CD8-positive, alpha-beta memory T cell (primary cell): Measurements from ENCODE around the gene RNF183. TPM values are rescaled to one million over a fixed set of nuclear protein-coding genes. Genes with fewer than 3 reads are reported as not detected.
A peak's percentile ranks its signal among the peaks of the same experiment; 100 is the strongest.
"Not testable (repeated sequence)": the region's sequence is repeated elsewhere in the genome, so short reads cannot be mapped to it uniquely, and the experiment has no call there.

Source experiments
- CTCF ChIA-PET: fragments of 350-600 bp; sonication (Branson Sonifier 250); formaldehyde crosslinking; loops from one replicate; lab custom pipeline; 2021; ENCODE audit warnings: antibody characterized with exemption; lab: Charles Lee
- POLR2A ChIA-PET: fragments of 350-600 bp; sonication (Branson Sonifier 250); formaldehyde crosslinking; loops from one replicate; lab custom pipeline; 2021; ENCODE audit warnings: antibody characterized with exemption; lab: Charles Lee
- DNase-seq, 5 donors: peaks; one replicate each; pipeline versions ENCODE4 v3.0.0 to v3.0.0-alpha.2; 2020 to 2022; ENCODE audit warnings: mixed read lengths in 1 of 5
- H3K27ac ChIP-seq: one replicate; pipeline ENCODE4 v1.7.0; 2013; ENCODE audit warnings: low read depth, mild to moderate bottlenecking, low read length, moderate library complexity
- H3K27me3 ChIP-seq: 2 replicates; pipeline ENCODE4 v1.7.0; 2013; ENCODE audit warnings: low read length, mild to moderate bottlenecking; ENCODE audit not compliant: insufficient read depth, poor library complexity, severe bottlenecking
- H3K36me3 ChIP-seq: 2 replicates; pipeline ENCODE4 v1.7.0; 2013; ENCODE audit warnings: mild to moderate bottlenecking, low read length, moderate library complexity; ENCODE audit not compliant: insufficient read depth
- H3K4me1 ChIP-seq: 2 replicates; pipeline ENCODE4 v1.7.0; 2013; ENCODE audit warnings: mild to moderate bottlenecking, low read length, moderate library complexity; ENCODE audit not compliant: insufficient read depth
- H3K4me3 ChIP-seq: 2 replicates; pipeline ENCODE4 v1.7.0; 2013; ENCODE audit warnings: mild to moderate bottlenecking, low read length
- H3K9me3 ChIP-seq: 2 replicates; pipeline ENCODE4 v1.7.0; 2013; ENCODE audit warnings: mild to moderate bottlenecking, low read length
- H3K27ac Mint-ChIP-seq, 8 donors: one replicate each; pipeline ENCODE4 v1.8.0; 2020 to 2021; ENCODE audit warnings: mixed read lengths in 8 of 8, mild to moderate bottlenecking in 6 of 8, inconsistent platforms in 3 of 8, moderate library complexity in 3 of 8
- H3K27me3 Mint-ChIP-seq, 2 donors: one replicate each; pipeline ENCODE4 v1.8.0; 2020 to 2021; ENCODE audit warnings: mixed read lengths in 2 of 2, mild to moderate bottlenecking in 1 of 2, moderate library complexity in 1 of 2
- H3K36me3 Mint-ChIP-seq, 3 donors: one replicate each; pipeline ENCODE4 v1.8.0; 2020 to 2021; ENCODE audit warnings: mixed read lengths in 3 of 3, inconsistent platforms in 1 of 3, mild to moderate bottlenecking in 1 of 3
- H3K4me1 Mint-ChIP-seq, 3 donors: one replicate each; pipeline ENCODE4 v1.8.0; 2020 to 2021; ENCODE audit warnings: mixed read lengths in 3 of 3, inconsistent platforms in 1 of 3, mild to moderate bottlenecking in 1 of 3
- H3K4me3 Mint-ChIP-seq, 7 donors: one replicate each; pipeline ENCODE4 v1.8.0; 2020 to 2021; ENCODE audit warnings: mixed read lengths in 7 of 7, mild to moderate bottlenecking in 6 of 7, moderate library complexity in 4 of 7, inconsistent platforms in 2 of 7
- H3K9me3 Mint-ChIP-seq, 5 donors: one replicate each; pipeline ENCODE4 v1.8.0; 2020 to 2022; ENCODE audit warnings: mixed read lengths in 5 of 5, mild to moderate bottlenecking in 3 of 5, moderate library complexity in 2 of 5, inconsistent platforms in 1 of 5
- polyA plus RNA-seq: library from polyadenylated mRNA; unstranded; fragments of 300-500 nt; fragmentation: Illumina TruSeq; gene quantifications from one replicate; pipeline ENCODE4 v1.2.3, GENCODE V29; 2021
- total RNA-seq, 2 experiments: library from RNA; stranded (reverse); gene quantifications; one replicate each; pipeline ENCODE4 v1.2.3, GENCODE V29; 2021

RNF183 gene
- total and polyA plus RNA-seq, 3 experiments from 2014 or later = not detected

- Mint-ChIP-seq H3K27ac (no peak overlapping the region), H3K4me3 (no peak overlapping the region), H3K27me3 (peaks cover 3 to 20% of the 10 kb centered on the region in 2 donors), H3K36me3 (peaks cover 0 to 2% (median 0%) of the 10 kb centered on the region in 3 donors), H3K9me3 (no peaks in the 10 kb centered on the region), H3K4me1 (no peaks in the 10 kb centered on the region)
- H3K36me3 ChIP-seq = no peaks in the 10 kb centered on the region
- no peaks in the 10 kb centered on the region for H3K9me3 ChIP-seq
- ChIA-PET POLR2A (no interaction called here), CTCF (no interaction called here)
- no peak overlapping the region for H3K4me3 ChIP-seq
- no peaks in the 10 kb centered on the region for H3K4me1 ChIP-seq
- no peak overlapping the region for H3K27ac ChIP-seq
- no peak for DNase-seq
- H3K27me3 ChIP-seq = no peaks in the 10 kb centered on the region
Observed at GRCh38 chr9:113299800-113300292, 3.3 kb downstream of the RNF183 start.

DNA sequence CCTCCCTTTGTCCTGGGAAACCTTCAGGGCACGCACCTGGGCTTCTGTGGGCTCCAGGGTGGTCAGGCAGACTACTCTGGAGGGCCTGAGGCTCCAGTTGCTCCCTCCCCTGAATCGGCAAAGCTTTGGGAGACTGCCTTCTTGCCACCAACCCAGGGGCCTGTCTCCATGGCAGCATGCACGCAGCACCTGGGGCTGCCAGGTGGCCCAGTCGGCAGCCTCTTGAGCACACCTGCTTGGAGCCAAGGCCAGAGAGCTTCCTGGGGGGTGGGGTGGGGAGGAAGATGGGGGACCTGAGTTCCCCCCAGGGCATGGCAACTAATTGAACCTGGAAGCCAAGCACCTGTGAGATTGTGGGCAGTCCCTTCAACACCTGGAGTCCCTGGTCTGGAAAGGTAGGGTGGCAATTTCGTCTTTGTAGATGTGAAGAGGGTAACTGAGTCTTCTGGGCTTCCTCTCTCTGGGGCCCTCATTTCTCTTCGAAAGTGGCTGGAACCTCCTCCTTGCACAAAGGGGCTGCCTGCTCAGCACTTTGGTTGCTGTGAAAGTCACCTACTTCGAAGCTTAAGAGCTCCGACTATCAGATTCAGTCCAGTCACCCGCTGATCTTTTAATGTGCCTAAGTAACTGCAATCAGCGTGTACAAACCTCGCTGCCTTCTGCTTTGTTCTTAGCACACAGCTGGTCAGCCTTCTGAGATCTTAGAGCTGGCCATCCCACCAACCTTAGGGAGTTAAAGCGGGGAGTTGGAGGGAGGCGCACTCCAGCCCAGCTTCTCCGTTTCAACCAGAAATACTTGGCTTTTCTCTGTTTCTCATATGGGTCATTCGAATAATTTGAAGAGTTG, 4.0 kb downstream of the RNF183 start:
- no peak for DNase-seq
- no peaks in the 10 kb centered on the region for H3K4me1 ChIP-seq
- ChIA-PET CTCF (no interaction called here), POLR2A (no interaction called here)
- H3K9me3 Mint-ChIP-seq = no peaks in the 10 kb centered on the region
- peaks cover 0 to 19% of the 10 kb centered on the region in 2 donors for H3K27me3 Mint-ChIP-seq
- H3K27ac ChIP-seq = no peak overlapping the region
- peak overlapping the region in 1 of 8 donors; percentile 60 for H3K27ac Mint-ChIP-seq
- no peaks in the 10 kb centered on the region for H3K27me3 ChIP-seq
- no peaks in the 10 kb centered on the region for H3K4me1 Mint-ChIP-seq
- no peak overlapping the region for H3K4me3 Mint-ChIP-seq
- H3K36me3 ChIP-seq = no peaks in the 10 kb centered on the region
- H3K9me3 ChIP-seq = no peaks in the 10 kb centered on the region
- peaks cover 0 to 2% (median 0%) of the 10 kb centered on the region in 3 donors for H3K36me3 Mint-ChIP-seq
- no peak overlapping the region for H3K4me3 ChIP-seq

DNA sequence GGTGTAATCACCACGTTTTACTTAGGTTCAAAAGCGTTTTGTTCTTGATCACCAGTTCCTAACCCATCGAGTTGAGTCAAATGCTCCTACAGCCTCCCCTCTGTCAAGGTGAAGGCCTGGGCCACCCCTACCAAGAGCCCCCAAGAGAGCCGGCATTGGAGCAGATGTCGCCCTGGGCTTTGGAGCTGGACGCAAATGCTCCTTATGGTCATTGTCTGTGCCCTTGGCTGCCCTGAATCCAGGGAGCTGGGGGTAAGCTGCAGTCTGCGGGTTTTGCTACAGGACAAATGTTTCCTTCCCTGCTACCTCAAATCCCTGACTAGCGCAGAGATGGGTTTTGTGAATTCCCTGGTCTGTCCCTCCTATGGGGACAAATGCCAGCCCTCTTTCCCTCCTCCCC, 4.9 kb downstream of the RNF183 start:
- Mint-ChIP-seq H3K4me1 (no peaks in the 10 kb centered on the region), H3K27ac (no peak overlapping the region), H3K4me3 (no peak overlapping the region), H3K27me3 (peaks cover 0 to 16% of the 10 kb centered on the region in 2 donors), H3K36me3 (peaks cover 0 to 5% (median 2%) of the 10 kb centered on the region in 3 donors), H3K9me3 (no peaks in the 10 kb centered on the region)
- DNase-seq = no peak
- no peak overlapping the region for H3K27ac ChIP-seq
- H3K27me3 ChIP-seq = no peaks in the 10 kb centered on the region
- no peaks in the 10 kb centered on the region for H3K4me1 ChIP-seq
- H3K36me3 ChIP-seq = peaks cover 3% of the 10 kb centered on the region
- no peak overlapping the region for H3K4me3 ChIP-seq
- H3K9me3 ChIP-seq = no peaks in the 10 kb centered on the region
- ChIA-PET CTCF (no interaction called here), POLR2A (no interaction called here)

DNA sequence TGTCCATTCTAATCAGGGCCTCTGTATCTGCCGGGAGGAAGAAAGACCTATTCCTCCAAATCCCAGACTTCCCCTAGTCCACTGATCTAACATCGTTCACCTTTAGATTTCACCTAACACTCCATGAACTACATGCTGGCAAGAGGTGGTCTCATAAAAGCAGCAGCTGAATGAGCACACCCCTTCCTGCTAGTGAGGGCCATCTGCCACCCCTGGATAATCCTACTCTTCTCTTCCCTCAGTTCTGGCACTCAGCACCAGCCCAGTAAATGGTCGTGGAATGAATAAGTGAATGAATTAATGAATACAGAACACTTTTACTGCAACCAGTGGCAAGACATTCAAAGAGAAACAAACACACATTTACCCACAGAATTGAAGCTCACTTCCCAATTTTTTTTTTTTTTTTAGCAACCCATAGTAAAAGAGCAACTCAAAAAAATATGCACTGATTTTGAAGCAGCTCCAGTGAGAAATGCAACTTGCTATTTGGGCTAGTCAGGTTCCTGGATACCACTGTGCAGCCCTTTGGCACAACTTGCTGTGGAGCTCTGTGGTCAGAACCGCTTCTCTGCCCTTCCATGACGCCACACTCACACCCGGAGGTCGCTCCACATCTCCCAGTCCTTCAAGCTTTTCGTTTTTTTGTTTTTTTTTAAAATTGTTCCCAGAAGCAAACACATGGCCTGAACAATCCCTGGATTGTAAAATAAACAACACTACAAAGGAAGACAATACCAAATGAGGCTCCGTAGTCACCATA, 6.2 kb downstream of the RNF183 start:
- no peaks in the 10 kb centered on the region for H3K9me3 Mint-ChIP-seq
- Histone ChIP-seq H3K27ac (no peak overlapping the region), H3K4me3 (no peak overlapping the region), H3K36me3 (peaks cover 4% of the 10 kb centered on the region), H3K27me3 (no peaks in the 10 kb centered on the region), H3K9me3 (no peaks in the 10 kb centered on the region), H3K4me1 (no peaks in the 10 kb centered on the region)
- no peak for DNase-seq
- H3K4me1 Mint-ChIP-seq = no peaks in the 10 kb centered on the region
- H3K27ac Mint-ChIP-seq = peak overlapping the region in 2 of 8 donors; percentile 32 to 68
- CTCF ChIA-PET = interaction anchor here (1.3 kb wide), 1 partner anchor 104 kb away, joined by 4 read pairs; the partner anchor contains the start of gene ALAD
- no peak overlapping the region for H3K4me3 Mint-ChIP-seq
- POLR2A ChIA-PET = interaction anchor here (0.7 kb wide), 1 partner anchor 1038 kb away, joined by 3 read pairs; no protein-coding TSS in a partner anchor
- peaks cover 0 to 6% of the 10 kb centered on the region in 2 donors for H3K27me3 Mint-ChIP-seq
- H3K36me3 Mint-ChIP-seq = peaks cover 0 to 18% (median 2%) of the 10 kb centered on the region in 3 donors

GRCh38 chr9:113296247-113296646, 6.9 kb downstream of the RNF183 start:
- not testable (repeated sequence) for DNase-seq, H3K27ac ChIP-seq, H3K4me3 Mint-ChIP-seq, H3K9me3 Mint-ChIP-seq, H3K27ac Mint-ChIP-seq, H3K9me3 ChIP-seq, H3K27me3 Mint-ChIP-seq, H3K4me1 Mint-ChIP-seq, H3K4me3 ChIP-seq, H3K27me3 ChIP-seq, H3K4me1 ChIP-seq
- H3K36me3 Mint-ChIP-seq = peaks cover 0 to 25% (median 8%) of the 10 kb centered on the region in 3 donors
- CTCF ChIA-PET = interaction anchor here (1.3 kb wide), 1 partner anchor 105 kb away, joined by 4 read pairs; the partner anchor contains the start of gene ALAD
- H3K36me3 ChIP-seq = peaks cover 10% of the 10 kb centered on the region
- POLR2A ChIA-PET = interaction anchor here (0.7 kb wide), 1 partner anchor 1037 kb away, joined by 3 read pairs; no protein-coding TSS in a partner anchor

DNA sequence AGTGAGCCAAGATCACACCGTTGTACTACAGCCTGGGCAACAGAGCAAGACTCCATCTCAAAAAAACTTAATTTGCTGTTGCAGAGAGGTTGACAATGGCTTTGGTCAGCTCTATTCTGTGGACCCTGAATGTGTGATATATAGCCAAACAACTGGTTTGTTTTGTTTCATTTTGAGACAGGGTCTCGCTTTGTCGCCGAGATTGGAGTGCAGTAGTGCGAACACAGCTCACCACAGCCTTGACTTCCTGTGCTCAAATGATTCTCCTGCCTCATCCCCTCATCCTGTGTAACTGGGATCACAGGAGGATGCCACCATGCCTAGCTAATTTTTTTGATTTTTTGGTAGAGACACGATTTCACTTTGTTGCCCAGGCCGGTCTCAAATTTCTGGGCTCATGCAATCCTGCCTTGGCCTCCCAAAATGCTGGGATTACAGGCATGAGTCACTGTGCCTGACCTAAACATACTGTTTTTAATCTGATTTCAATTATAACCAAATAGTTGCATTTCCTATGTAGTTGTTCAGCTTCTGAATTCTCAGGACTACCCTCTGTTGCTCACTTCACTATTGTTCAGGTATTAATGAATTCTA, 9.8 kb downstream of the RNF183 start:
- ChIA-PET POLR2A (no interaction called here), CTCF (no interaction called here)
- no peak overlapping the region for H3K4me3 Mint-ChIP-seq
- H3K9me3 ChIP-seq = no peaks in the 10 kb centered on the region
- DNase-seq = no peak
- H3K36me3 ChIP-seq = peaks cover 32% of the 10 kb centered on the region
- peaks cover 0 to 53% (median 19%) of the 10 kb centered on the region in 3 donors for H3K36me3 Mint-ChIP-seq
- H3K27me3 Mint-ChIP-seq = no peaks in the 10 kb centered on the region
- no peaks in the 10 kb centered on the region for H3K27me3 ChIP-seq
- H3K27ac Mint-ChIP-seq = peak overlapping the region in 4 of 8 donors; percentile 2 to 61 (median 34)
- H3K27ac ChIP-seq = no peak overlapping the region
- H3K4me1 ChIP-seq = no peaks in the 10 kb centered on the region
- H3K4me1 Mint-ChIP-seq = no peaks in the 10 kb centered on the region
- H3K9me3 Mint-ChIP-seq = no peaks in the 10 kb centered on the region
- H3K4me3 ChIP-seq = no peak overlapping the region

GRCh38 chr9:113290052-113290607, 13.0 kb downstream of the RNF183 start:
- Histone ChIP-seq H3K27ac (no peak overlapping the region), H3K27me3 (no peaks in the 10 kb centered on the region), H3K4me1 (no peaks in the 10 kb centered on the region), H3K9me3 (no peaks in the 10 kb centered on the region), H3K4me3 (no peak overlapping the region), H3K36me3 (peaks cover 54% of the 10 kb centered on the region)
- CTCF ChIA-PET = interaction anchor here (1.0 kb wide), 1 partner anchor 17 kb away, joined by 3 read pairs; no protein-coding TSS in a partner anchor
- no peak for DNase-seq
- H3K4me3 Mint-ChIP-seq = no peak overlapping the region
- POLR2A ChIA-PET = interaction anchor here (0.6 kb wide), 1 partner anchor 87 kb away, joined by 3 read pairs; the partner anchor contains the start of gene HDHD3
- H3K9me3 Mint-ChIP-seq = no peaks in the 10 kb centered on the region
- H3K27ac Mint-ChIP-seq = peak overlapping the region in 4 of 8 donors; percentile 33 to 76 (median 62)
- H3K4me1 Mint-ChIP-seq = no peaks in the 10 kb centered on the region
- H3K27me3 Mint-ChIP-seq = no peaks in the 10 kb centered on the region
- peaks cover 0 to 80% (median 30%) of the 10 kb centered on the region in 3 donors for H3K36me3 Mint-ChIP-seq
